Stimulated activated effector memory CD8-positive, alpha-beta T cell treated with anti-CD3 and anti-CD28 coated beads, Interleukin-12 subunit alpha, Interleukin-12 subunit beta, amount 100 ng/mL, for 72 hours (primary cell): ENCODE results near the gene NAP1L4.
A peak's percentile ranks its signal among the peaks of the same experiment; 100 is the strongest.

Source experiments
- ATAC-seq: fragments of 150-1000 bp; cut with Tn5 transposase; 2 replicates; pipeline ENCODE4 v1.10.0; 2021
- DNase-seq, 2 donors: peaks; one replicate each; pipeline ENCODE4 v3.0.0; 2021 to 2022; ENCODE audit warnings: low spot score in 2 of 2
- H3K27ac Mint-ChIP-seq: one replicate; pipeline ENCODE4 v1.8.0; 2022; ENCODE audit warnings: mild to moderate bottlenecking, mixed read lengths
- H3K36me3 Mint-ChIP-seq: one replicate; pipeline ENCODE4 v1.8.0; 2022; ENCODE audit warnings: mild to moderate bottlenecking, mixed read lengths
- H3K4me1 Mint-ChIP-seq: one replicate; pipeline ENCODE4 v1.8.0; 2022; ENCODE audit warnings: mixed read lengths
- H3K4me3 Mint-ChIP-seq: one replicate; pipeline ENCODE4 v1.8.0; 2022; ENCODE audit warnings: mild to moderate bottlenecking, mixed read lengths
- H3K9me3 Mint-ChIP-seq: one replicate; pipeline ENCODE4 v1.8.0; 2022; ENCODE audit warnings: mixed read lengths

Gene NAP1L4

GRCh38 chr11:2899080-2899783 is 92.9 kb downstream of the NAP1L4 start:
- DNase-seq = no peak
- Mint-ChIP-seq H3K27ac (peak overlapping the region; percentile 95), H3K4me3 (peak overlapping the region; percentile 79), H3K36me3 (no peaks in the 10 kb centered on the region), H3K4me1 (peaks cover 41% of the 10 kb centered on the region), H3K9me3 (no peaks in the 10 kb centered on the region)
- ATAC-seq = no peak

GRCh38 chr11:2898366-2899079 is 93.6 kb downstream of the NAP1L4 start:
- peak; percentile 84 for ATAC-seq

GRCh38 chr11:2897048-2897447 is 95.1 kb downstream of the NAP1L4 start:
- peak overlapping the region; percentile 81 for H3K27ac Mint-ChIP-seq
- H3K36me3 Mint-ChIP-seq = no peaks in the 10 kb centered on the region
- peaks cover 45% of the 10 kb centered on the region for H3K4me1 Mint-ChIP-seq
- ATAC-seq = no peak
- no peak overlapping the region for H3K4me3 Mint-ChIP-seq
- no peak for DNase-seq
- H3K9me3 Mint-ChIP-seq = no peaks in the 10 kb centered on the region

More at GRCh38 chr11:2898366-2899079, 93.6 kb downstream of the NAP1L4 start:
- DNase-seq = peak in 1 of 2 donors; percentile 77
- H3K9me3 Mint-ChIP-seq = no peaks in the 10 kb centered on the region
- H3K4me1 Mint-ChIP-seq = peaks cover 36% of the 10 kb centered on the region
- H3K36me3 Mint-ChIP-seq = no peaks in the 10 kb centered on the region
- H3K27ac Mint-ChIP-seq = peak overlapping the region; percentile 95
- H3K4me3 Mint-ChIP-seq = peak overlapping the region; percentile 79

GRCh38 chr11:2896047-2896446 is 96.1 kb downstream of the NAP1L4 start:
- ATAC-seq (no peak), DNase-seq (no peak)
- no peaks in the 10 kb centered on the region for H3K9me3 Mint-ChIP-seq
- H3K4me3 Mint-ChIP-seq = no peak overlapping the region
- no peaks in the 10 kb centered on the region for H3K36me3 Mint-ChIP-seq
- peaks cover 44% of the 10 kb centered on the region for H3K4me1 Mint-ChIP-seq
- peak overlapping the region; percentile 81 for H3K27ac Mint-ChIP-seq
